ENCODE measurements around the gene HCFC1R1.

HCFC1R1 gene

GRCh38 chr16:3027489-3027795 lies 3.7 kb upstream of the HCFC1R1 start:
- 0 out of 2 replicates have a peak, but pooled peaks cover 13% of the 10 kb centered on the region for H3F3A ChIP-seq (ENCODE audit: insufficient read depth, low read length)
- no peak overlapping the region for H3K9ac ChIP-seq (ENCODE audit: low read length)

DNA sequence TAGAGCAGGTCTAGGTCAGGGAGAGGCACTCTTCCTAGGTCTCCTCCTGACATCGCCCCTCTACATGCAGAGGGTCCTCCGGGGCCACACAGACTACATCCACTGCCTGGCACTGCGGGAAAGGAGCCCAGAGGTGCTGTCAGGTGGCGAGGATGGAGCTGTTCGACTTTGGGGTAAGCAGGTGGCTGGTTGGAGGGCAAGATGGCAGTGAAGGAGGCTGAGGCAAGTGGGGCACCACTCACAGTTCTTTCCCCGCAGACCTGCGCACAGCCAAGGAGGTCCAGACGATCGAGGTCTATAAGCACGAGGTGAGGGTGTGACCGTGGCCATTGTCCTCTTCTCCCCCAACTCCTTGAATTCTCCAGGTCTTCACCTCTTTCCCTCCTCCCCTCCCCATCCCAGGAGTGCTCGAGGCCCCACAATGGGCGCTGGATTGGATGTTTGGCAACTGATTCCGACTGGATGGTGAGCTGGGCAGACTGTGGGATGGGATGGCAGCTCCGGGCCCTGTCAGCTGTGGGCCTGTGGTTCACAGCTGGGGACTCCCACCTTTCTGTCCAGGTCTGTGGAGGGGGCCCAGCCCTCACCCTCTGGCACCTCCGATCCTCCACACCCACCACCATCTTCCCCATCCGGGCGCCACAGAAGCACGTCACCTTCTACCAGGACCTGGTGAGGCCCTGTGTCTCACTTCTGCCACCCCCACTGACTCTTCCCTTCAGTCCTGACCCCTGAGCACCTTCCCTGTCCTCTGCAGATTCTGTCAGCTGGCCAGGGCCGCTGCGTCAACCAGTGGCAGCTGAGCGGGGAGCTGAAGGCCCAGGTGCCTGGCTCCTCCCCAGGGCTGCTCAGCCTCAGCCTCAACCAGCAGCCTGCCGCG lies 3.1 kb upstream of the HCFC1R1 start:
- no peaks in the 10 kb centered on the region for H3K9me3 ChIP-seq (replicated peaks; ENCODE audit: insufficient read depth, low read length)
- no peak overlapping the region for H3K4me2 ChIP-seq (ENCODE audit: low read depth, low read length)
- no peak overlapping the region for H2AFZ ChIP-seq (ENCODE audit: low read length)
- no peak overlapping the region for H3K27ac ChIP-seq (ENCODE audit: low read length)
- no peaks in the 10 kb centered on the region for H3K36me3 ChIP-seq (replicated peaks; ENCODE audit: insufficient read depth, low read length)
- H4K20me1 ChIP-seq (ENCODE audit: insufficient read depth, low read length): no peaks in the 10 kb centered on the region
- no peaks in the 10 kb centered on the region for H3K79me2 ChIP-seq (ENCODE audit: low read length)
- H3K27me3 ChIP-seq (replicated peaks; ENCODE audit: insufficient read depth, low read length): peaks cover 39% of the 10 kb centered on the region
- H3F3A ChIP-seq (ENCODE audit: insufficient read depth, low read length): 0 out of 2 replicates have a peak, but pooled peaks cover 14% of the 10 kb centered on the region
- TF ChIP-seq EZH2phosphoT487 (IDR thresholded peaks at IDR 0.05; ENCODE audit: low read length) (no peak), EZH2 (optimal IDR thresholded peaks at IDR 0.05; ENCODE audit: low read depth, low read length) (no peak)
- TF ChIP-seq, protein P1, sequence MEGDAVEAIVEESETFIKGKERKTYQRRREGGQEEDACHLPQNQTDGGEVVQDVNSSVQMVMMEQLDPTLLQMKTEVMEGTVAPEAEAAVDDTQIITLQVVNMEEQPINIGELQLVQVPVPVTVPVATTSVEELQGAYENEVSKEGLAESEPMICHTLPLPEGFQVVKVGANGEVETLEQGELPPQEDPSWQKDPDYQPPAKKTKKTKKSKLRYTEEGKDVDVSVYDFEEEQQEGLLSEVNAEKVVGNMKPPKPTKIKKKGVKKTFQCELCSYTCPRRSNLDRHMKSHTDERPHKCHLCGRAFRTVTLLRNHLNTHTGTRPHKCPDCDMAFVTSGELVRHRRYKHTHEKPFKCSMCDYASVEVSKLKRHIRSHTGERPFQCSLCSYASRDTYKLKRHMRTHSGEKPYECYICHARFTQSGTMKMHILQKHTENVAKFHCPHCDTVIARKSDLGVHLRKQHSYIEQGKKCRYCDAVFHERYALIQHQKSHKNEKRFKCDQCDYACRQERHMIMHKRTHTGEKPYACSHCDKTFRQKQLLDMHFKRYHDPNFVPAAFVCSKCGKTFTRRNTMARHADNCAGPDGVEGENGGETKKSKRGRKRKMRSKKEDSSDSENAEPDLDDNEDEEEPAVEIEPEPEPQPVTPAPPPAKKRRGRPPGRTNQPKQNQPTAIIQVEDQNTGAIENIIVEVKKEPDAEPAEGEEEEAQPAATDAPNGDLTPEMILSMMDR (IDR thresholded peaks at IDR 0.05; ENCODE audit: low read length): no peak
- H3K9ac ChIP-seq (ENCODE audit: low read length): no peak overlapping the region
- H3K4me1 ChIP-seq (ENCODE audit: low read length): peaks cover 4% of the 10 kb centered on the region
- H3K9me2 ChIP-seq (replicated peaks; ENCODE audit: insufficient read depth, low read length): no peaks in the 10 kb centered on the region
- no peak for DNase-seq
- H3K4me3 ChIP-seq (ENCODE audit: low read length): no peak overlapping the region

More at GRCh38 chr16:3027489-3027795, 3.7 kb upstream of the HCFC1R1 start:
- H2AFZ ChIP-seq (ENCODE audit: low read length): no peak overlapping the region
- no peak overlapping the region for H3K27ac ChIP-seq (ENCODE audit: low read length)
- peaks cover 45% of the 10 kb centered on the region for H3K27me3 ChIP-seq (replicated peaks; ENCODE audit: insufficient read depth, low read length)
- H3K4me3 ChIP-seq (ENCODE audit: low read length): no peak overlapping the region
- peaks cover 4% of the 10 kb centered on the region for H3K4me1 ChIP-seq (ENCODE audit: low read length)
- no peaks in the 10 kb centered on the region for H3K9me2 ChIP-seq (replicated peaks; ENCODE audit: insufficient read depth, low read length)
- H3K36me3 ChIP-seq (replicated peaks; ENCODE audit: insufficient read depth, low read length): no peaks in the 10 kb centered on the region
- TF ChIP-seq, protein P1 (IDR thresholded peaks at IDR 0.05; ENCODE audit: low read length): no peak
- no peak for TF ChIP-seq EZH2 (optimal IDR thresholded peaks at IDR 0.05; ENCODE audit: low read depth, low read length)
- TF ChIP-seq EZH2phosphoT487 (IDR thresholded peaks at IDR 0.05; ENCODE audit: low read length): no peak
- no peaks in the 10 kb centered on the region for H3K79me2 ChIP-seq (ENCODE audit: low read length)
- no peaks in the 10 kb centered on the region for H4K20me1 ChIP-seq (ENCODE audit: insufficient read depth, low read length)
- H3K9me3 ChIP-seq (replicated peaks; ENCODE audit: insufficient read depth, low read length): no peaks in the 10 kb centered on the region
- no peak overlapping the region for H3K4me2 ChIP-seq (ENCODE audit: low read depth, low read length)
- DNase-seq: no peak

DNA sequence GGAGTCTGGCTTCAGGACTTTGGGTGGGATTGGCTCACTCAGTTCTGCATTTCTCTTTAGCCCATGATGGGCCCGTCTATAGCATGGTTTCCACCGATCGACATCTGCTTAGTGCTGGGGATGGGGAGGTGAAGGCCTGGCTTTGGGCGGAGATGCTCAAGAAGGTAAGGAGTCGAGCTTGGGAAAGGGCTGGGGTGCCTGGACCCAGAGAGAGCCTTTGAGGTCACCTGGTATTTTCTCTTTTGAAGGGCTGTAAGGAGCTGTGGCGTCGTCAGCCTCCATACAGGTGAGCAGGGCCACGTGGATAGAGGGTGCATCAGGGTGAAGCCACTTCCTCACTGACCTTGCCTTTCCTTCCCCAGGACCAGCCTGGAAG lies 2.2 kb upstream of the HCFC1R1 start:
- Histone ChIP-seq H3K9me2 (replicated peaks; ENCODE audit: insufficient read depth, low read length) (no peaks in the 10 kb centered on the region), H3K79me2 (ENCODE audit: low read length) (no peaks in the 10 kb centered on the region), H3K4me2 (ENCODE audit: low read depth, low read length) (no peak overlapping the region), H2AFZ (ENCODE audit: low read length) (no peak overlapping the region), H3K9ac (ENCODE audit: low read length) (no peak overlapping the region), H3K27ac (ENCODE audit: low read length) (no peak overlapping the region), H3K4me3 (ENCODE audit: low read length) (no peak overlapping the region), H3K9me3 (replicated peaks; ENCODE audit: insufficient read depth, low read length) (no peaks in the 10 kb centered on the region), H3K4me1 (ENCODE audit: low read length) (peaks cover 4% of the 10 kb centered on the region), H3F3A (ENCODE audit: insufficient read depth, low read length) (0 out of 2 replicates have a peak, but pooled peaks cover 14% of the 10 kb centered on the region), H3K27me3 (replicated peaks; ENCODE audit: insufficient read depth, low read length) (peaks cover 31% of the 10 kb centered on the region), H4K20me1 (ENCODE audit: insufficient read depth, low read length) (no peaks in the 10 kb centered on the region), H3K36me3 (replicated peaks; ENCODE audit: insufficient read depth, low read length) (no peaks in the 10 kb centered on the region)
- TF ChIP-seq EZH2 (optimal IDR thresholded peaks at IDR 0.05; ENCODE audit: low read depth, low read length) (no peak), EZH2phosphoT487 (IDR thresholded peaks at IDR 0.05; ENCODE audit: low read length) (no peak)
- TF ChIP-seq, protein P1 (IDR thresholded peaks at IDR 0.05; ENCODE audit: low read length): no peak
- DNase-seq: no peak
